Measurements from ENCODE around the gene C10orf90. TPM values are rescaled to one million over a fixed set of nuclear protein-coding genes. Genes with fewer than 3 reads are reported as not detected.

The C10orf90 gene
- total and polyA plus RNA-seq, 12 donors: 0.04 to 0.36 TPM; not detected in 10

DNA sequence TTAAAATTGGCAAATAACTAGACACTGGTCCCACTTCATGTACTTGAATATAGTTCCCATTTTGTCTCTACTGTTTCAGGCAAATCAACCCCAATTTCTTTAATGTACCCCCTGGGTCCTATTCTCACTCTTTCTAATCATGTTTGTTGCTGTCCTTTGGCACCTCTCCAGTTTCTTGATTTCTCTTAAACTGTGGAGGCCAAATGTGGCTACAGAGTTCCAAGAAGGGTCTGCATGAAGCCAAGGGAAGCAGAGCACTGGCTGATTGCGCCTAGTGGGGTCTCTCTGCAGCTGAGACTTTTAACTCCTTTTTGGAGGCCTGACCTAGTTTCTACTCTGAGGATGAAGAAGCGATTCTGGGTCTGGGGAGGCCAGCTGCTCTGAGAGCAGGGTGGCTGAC, 275.5 kb downstream of the C10orf90 start:
- no peak for DNase-seq
- Histone ChIP-seq H3K36me3 (no peaks in the 10 kb centered on the region), H3K27me3 (peaks cover 0 to 28% (median 7%) of the 10 kb centered on the region in 7 donors), H3K4me3 (no peak overlapping the region), H3K27ac (no peak overlapping the region), H3K4me1 (peaks cover 0 to 12% (median 0%) of the 10 kb centered on the region in 9 donors), H3K9me3 (peaks cover 0 to 9% (median 0%) of the 10 kb centered on the region in 11 donors)
- no peak for ATAC-seq
- intact Hi-C loops (cut with DNase I): loop anchor here in 1 of 10 donors (5.0 kb wide), 1 partner anchor 112 kb away; no protein-coding TSS in a partner anchor
- 84 to 86% methylated on average over 2 of the region's 2 CpGs for WGBS, 2 donors
- TF ChIP-seq, protein P1, sequence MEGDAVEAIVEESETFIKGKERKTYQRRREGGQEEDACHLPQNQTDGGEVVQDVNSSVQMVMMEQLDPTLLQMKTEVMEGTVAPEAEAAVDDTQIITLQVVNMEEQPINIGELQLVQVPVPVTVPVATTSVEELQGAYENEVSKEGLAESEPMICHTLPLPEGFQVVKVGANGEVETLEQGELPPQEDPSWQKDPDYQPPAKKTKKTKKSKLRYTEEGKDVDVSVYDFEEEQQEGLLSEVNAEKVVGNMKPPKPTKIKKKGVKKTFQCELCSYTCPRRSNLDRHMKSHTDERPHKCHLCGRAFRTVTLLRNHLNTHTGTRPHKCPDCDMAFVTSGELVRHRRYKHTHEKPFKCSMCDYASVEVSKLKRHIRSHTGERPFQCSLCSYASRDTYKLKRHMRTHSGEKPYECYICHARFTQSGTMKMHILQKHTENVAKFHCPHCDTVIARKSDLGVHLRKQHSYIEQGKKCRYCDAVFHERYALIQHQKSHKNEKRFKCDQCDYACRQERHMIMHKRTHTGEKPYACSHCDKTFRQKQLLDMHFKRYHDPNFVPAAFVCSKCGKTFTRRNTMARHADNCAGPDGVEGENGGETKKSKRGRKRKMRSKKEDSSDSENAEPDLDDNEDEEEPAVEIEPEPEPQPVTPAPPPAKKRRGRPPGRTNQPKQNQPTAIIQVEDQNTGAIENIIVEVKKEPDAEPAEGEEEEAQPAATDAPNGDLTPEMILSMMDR (IDR thresholded peaks at IDR 0.05): no peak

DNA sequence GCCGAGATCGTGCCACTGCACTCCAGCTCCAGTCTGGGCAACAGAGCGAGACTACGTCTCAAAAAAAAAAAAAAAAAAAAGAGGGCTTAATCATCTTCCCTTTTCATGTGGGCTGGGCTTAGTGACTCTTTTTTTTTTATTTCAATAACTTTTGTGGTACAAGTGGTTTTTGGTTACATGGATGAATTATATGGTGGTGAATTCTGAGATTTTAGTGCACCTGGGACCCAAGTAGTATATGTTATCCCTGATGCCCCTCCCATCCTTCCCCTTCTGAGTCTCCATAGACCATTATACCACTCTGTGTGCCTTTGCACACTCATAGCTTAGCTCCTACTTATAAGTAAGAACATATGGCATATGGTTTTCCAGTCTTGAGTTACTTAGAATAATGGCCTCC, 277.4 kb downstream of the C10orf90 start:
- no peaks in the 10 kb centered on the region for H3K36me3 ChIP-seq
- 92 to 95% methylated on average over 4 of the region's 4 CpGs for WGBS, 2 donors
- H3K9me3 ChIP-seq: peaks cover 0 to 9% (median 0%) of the 10 kb centered on the region in 11 donors
- TF ChIP-seq, protein P1 (IDR thresholded peaks at IDR 0.05): no peak
- no peak overlapping the region for H3K27ac ChIP-seq
- intact Hi-C loops (cut with DNase I): loop anchor here in 1 of 10 donors (5.0 kb wide), 1 partner anchor 114 kb away; no protein-coding TSS in a partner anchor
- peaks cover 0 to 16% (median 0%) of the 10 kb centered on the region in 9 donors for H3K4me1 ChIP-seq
- DNase-seq: no peak
- H3K4me3 ChIP-seq: no peak overlapping the region
- no peak for ATAC-seq
- peaks cover 0 to 29% (median 22%) of the 10 kb centered on the region in 7 donors for H3K27me3 ChIP-seq

DNA sequence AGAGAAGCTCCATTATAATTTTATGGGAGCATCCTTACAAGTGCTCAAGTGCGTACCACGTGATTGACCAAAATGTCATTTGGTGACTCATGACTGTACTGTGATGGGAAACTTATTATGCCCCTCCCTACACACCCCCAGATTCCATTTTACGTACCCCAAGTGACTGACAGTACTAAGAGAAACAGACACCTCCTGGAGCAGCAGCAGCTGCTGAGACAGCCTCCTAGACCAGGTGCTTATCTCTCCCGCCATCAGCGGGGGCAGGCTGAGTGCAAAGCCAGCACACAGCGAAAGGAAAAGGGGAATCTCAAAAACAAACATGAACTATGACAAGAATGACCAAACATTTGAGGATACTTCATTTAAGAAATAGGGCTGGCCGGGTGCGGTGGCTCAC, 278.0 kb downstream of the C10orf90 start:
- Histone ChIP-seq H3K27ac (no peak overlapping the region), H3K36me3 (no peaks in the 10 kb centered on the region), H3K27me3 (peaks cover 0 to 32% (median 27%) of the 10 kb centered on the region in 7 donors), H3K4me1 (peaks cover under 1 to 18% (median 2%) of the 10 kb centered on the region in 9 donors), H3K4me3 (no peak overlapping the region), H3K9me3 (peaks cover 0 to 9% (median 0%) of the 10 kb centered on the region in 11 donors)
- intact Hi-C loops (cut with DNase I): loop anchor here in 1 of 10 donors (5.0 kb wide), 1 partner anchor 115 kb away; no protein-coding TSS in a partner anchor
- TF ChIP-seq, protein P1 (IDR thresholded peaks at IDR 0.05): no peak
- WGBS, 2 donors: 80 to 83% methylated on average over 8 of the region's 8 CpGs
- DNase-seq (no peak), ATAC-seq (no peak)

DNA sequence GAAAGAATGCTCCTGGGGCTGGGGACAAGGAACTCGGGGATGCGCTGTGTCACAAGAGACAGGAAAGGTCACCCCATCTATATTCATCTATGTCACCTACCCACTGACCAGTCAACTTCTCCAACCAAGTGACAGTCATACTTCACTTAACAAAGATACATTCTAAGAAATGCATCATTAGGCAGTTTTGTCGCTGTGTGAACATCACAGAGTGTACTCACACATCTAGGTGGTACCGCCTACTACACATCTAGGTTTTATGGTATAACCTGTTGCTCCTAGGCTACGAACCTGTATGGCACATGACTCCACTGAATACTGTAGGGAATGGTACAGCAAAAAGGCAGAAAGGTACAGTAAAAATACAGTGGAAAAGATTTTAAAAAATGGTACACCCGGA, 278.4 kb downstream of the C10orf90 start:
- 94 to 95% methylated on average over 6 of the region's 6 CpGs for WGBS, 2 donors
- ATAC-seq (no peak), DNase-seq (no peak)
- H3K36me3 ChIP-seq: no peaks in the 10 kb centered on the region
- H3K27ac ChIP-seq: peak overlapping the region in 2 of 10 donors; percentile 10 to 48
- TF ChIP-seq, protein P1 (IDR thresholded peaks at IDR 0.05): no peak
- intact Hi-C loops (cut with DNase I): loop anchor here in 1 of 10 donors (5.0 kb wide), 1 partner anchor 115 kb away; no protein-coding TSS in a partner anchor
- H3K4me1 ChIP-seq: peaks cover 3 to 22% (median 6%) of the 10 kb centered on the region in 9 donors
- H3K27me3 ChIP-seq: peaks cover 0 to 36% (median 30%) of the 10 kb centered on the region in 7 donors
- no peak overlapping the region for H3K4me3 ChIP-seq
- H3K9me3 ChIP-seq: peaks cover 0 to 9% (median 0%) of the 10 kb centered on the region in 11 donors

Data from heart right ventricle (tissue), 16 donors.